ENCODE results near the gene GLB1L2.

DNA sequence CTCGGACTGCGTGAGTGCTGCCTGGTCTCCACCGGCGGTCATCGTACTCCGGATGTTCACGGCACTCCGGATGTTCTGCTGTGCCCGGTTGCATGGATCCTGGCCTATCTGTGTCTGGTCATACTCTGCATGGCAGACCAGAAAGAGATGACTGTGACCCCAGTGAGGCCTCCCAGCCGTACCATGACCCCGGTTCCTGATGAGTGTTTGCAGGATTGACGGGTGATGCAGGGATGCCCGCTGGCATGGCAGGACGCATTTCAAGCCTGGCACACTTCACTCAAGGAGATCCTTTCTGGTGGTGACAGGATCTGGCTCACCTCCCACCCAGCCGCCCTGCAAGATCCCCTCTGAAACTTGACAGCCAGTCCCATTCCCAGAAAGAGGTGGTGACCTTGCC lies 6.3 kb downstream of the GLB1L2 start:
- TF ChIP-seq SPI1 (IDR thresholded peaks at IDR 0.05; ENCODE audit: low read depth, low read length) (no peak), POLR2AphosphoS5 (IDR thresholded peaks at IDR 0.05; ENCODE audit: low read depth, low read length) (no peak), TAF1 (IDR thresholded peaks at IDR 0.05; ENCODE audit: low read depth, low read length) (no peak)
